H9 (cell line): ENCODE data around the gene CHML. TPM values are rescaled to one million over a fixed set of nuclear protein-coding genes. Genes with fewer than 3 reads are reported as not detected.

Source experiments
- DNase-seq: peaks from one replicate; pipeline ENCODE4 v3.0.0-alpha.2; 2017
- H2AFZ ChIP-seq: one replicate; pipeline ENCODE4 v1.6.1; 2013; ENCODE audit warnings: mild to moderate bottlenecking, low read length, control low read depth, moderate library complexity
- H2AK5ac ChIP-seq: 2 replicates; pipeline ENCODE4 v1.6.1; 2013; ENCODE audit warnings: low read length, control low read depth, mixed read lengths; ENCODE audit not compliant: insufficient read length
- H2BK120ac ChIP-seq: one replicate; pipeline ENCODE4 v1.6.1; 2013; ENCODE audit warnings: low read depth, mild to moderate bottlenecking, low read length, control low read depth, inconsistent platforms; ENCODE audit not compliant: poor library complexity, severe bottlenecking
- H2BK12ac ChIP-seq: 2 replicates; pipeline ENCODE4 v1.6.1; 2013; ENCODE audit warnings: low read length, control low read depth, mixed read lengths, low read depth; ENCODE audit not compliant: insufficient read length
- H2BK15ac ChIP-seq: 2 replicates; pipeline ENCODE4 v1.6.1; 2013; ENCODE audit warnings: low read depth, low read length, control low read depth
- H2BK20ac ChIP-seq: one replicate; pipeline ENCODE4 v1.6.1; 2013; ENCODE audit warnings: low read depth, mild to moderate bottlenecking, low read length, control low read depth, inconsistent platforms; ENCODE audit not compliant: poor library complexity, severe bottlenecking
- H2BK5ac ChIP-seq: 2 replicates; pipeline ENCODE4 v1.6.1; 2013; ENCODE audit warnings: low read length, control low read depth, mixed read lengths; ENCODE audit not compliant: insufficient read length
- H3K14ac ChIP-seq: 2 replicates; pipeline ENCODE4 v1.6.1; 2013; ENCODE audit warnings: low read length, control low read depth; ENCODE audit not compliant: insufficient read depth
- H3K18ac ChIP-seq: 2 replicates; pipeline ENCODE4 v1.6.1; 2013; ENCODE audit warnings: low read depth, mild to moderate bottlenecking, mixed read lengths, low read length, control low read depth; ENCODE audit not compliant: insufficient read length
- H3K23ac ChIP-seq: 2 replicates; pipeline ENCODE4 v1.6.1; 2013; ENCODE audit warnings: low read length, control low read depth, mixed read lengths, low read depth; ENCODE audit not compliant: insufficient read length
- H3K23me2 ChIP-seq: 2 replicates; pipeline ENCODE4 v1.6.1; 2013; ENCODE audit warnings: low read depth, mild to moderate bottlenecking, mixed read lengths, low read length, control low read depth; ENCODE audit not compliant: insufficient read length, poor library complexity, severe bottlenecking
- H3K27ac ChIP-seq: 2 replicates; pipeline ENCODE4 v1.5.1; 2013; ENCODE audit warnings: low read length, control low read depth, mixed read lengths, low read depth; ENCODE audit not compliant: insufficient read length
- H3K27me3 ChIP-seq: 2 replicates; pipeline ENCODE4 v1.6.1; 2013; ENCODE audit warnings: low read length, control low read depth, inconsistent platforms; ENCODE audit not compliant: insufficient read depth
- H3K4ac ChIP-seq: 2 replicates; pipeline ENCODE4 v1.6.1; 2013; ENCODE audit warnings: low read depth, mild to moderate bottlenecking, control low read depth, inconsistent platforms, low read length, moderate library complexity
- H3K4me1 ChIP-seq: 2 replicates; pipeline ENCODE4 v1.6.1; 2013; ENCODE audit warnings: low read length, control low read depth, inconsistent platforms; ENCODE audit not compliant: insufficient read depth
- H3K4me2 ChIP-seq: 2 replicates; pipeline ENCODE4 v1.6.1; 2013; ENCODE audit warnings: low read length, control low read depth, mixed read lengths; ENCODE audit not compliant: insufficient read length, insufficient read depth
- H3K56ac ChIP-seq: 2 replicates; pipeline ENCODE4 v1.6.1; 2013; ENCODE audit warnings: low read depth, mild to moderate bottlenecking, mixed read lengths, low read length, control low read depth; ENCODE audit not compliant: insufficient read length
- H3K79me1 ChIP-seq: 2 replicates; pipeline ENCODE4 v1.6.1; 2013; ENCODE audit warnings: low read depth, mild to moderate bottlenecking, moderate library complexity, low read length, control low read depth, inconsistent platforms; ENCODE audit not compliant: insufficient read depth, poor library complexity, severe bottlenecking
- H3K79me2 ChIP-seq: 2 replicates; pipeline ENCODE4 v1.6.1; 2013; ENCODE audit warnings: low read length, control low read depth, inconsistent platforms; ENCODE audit not compliant: insufficient read depth
- H3K9ac ChIP-seq: 2 replicates; pipeline ENCODE4 v1.6.1; 2013; ENCODE audit warnings: low read length, control low read depth, mixed read lengths; ENCODE audit not compliant: insufficient read length; ENCODE audit errors: extremely low read depth
- H3K9me3 ChIP-seq: one replicate; pipeline ENCODE4 v1.6.1; 2013; ENCODE audit warnings: low read depth, low read length, inconsistent platforms; ENCODE audit not compliant: control insufficient read depth
- H3T11ph ChIP-seq: one replicate; pipeline ENCODE4 v1.6.1; 2013; ENCODE audit warnings: mild to moderate bottlenecking, low read length, control low read depth, inconsistent platforms
- H4K20me1 ChIP-seq: one replicate; pipeline ENCODE4 v1.6.1; 2013; ENCODE audit not compliant: control insufficient read depth, insufficient read length, insufficient read depth
- H4K5ac ChIP-seq: 2 replicates; pipeline ENCODE4 v1.6.1; 2013; ENCODE audit warnings: low read depth, mild to moderate bottlenecking, mixed read lengths, low read length, control low read depth; ENCODE audit not compliant: insufficient read length
- H4K8ac ChIP-seq: replicated peaks from 2 replicates; pipeline ENCODE4 v1.6.1; 2013; ENCODE audit warnings: low read length, control low read depth, mixed read lengths, low read depth; ENCODE audit not compliant: insufficient read length
- H4K91ac ChIP-seq: 2 replicates; pipeline ENCODE4 v1.6.1; 2013; ENCODE audit warnings: low read depth, mild to moderate bottlenecking, moderate library complexity, mixed read lengths, low read length, control low read depth; ENCODE audit not compliant: insufficient read length
- H3K27ac Mint-ChIP-seq, 3 experiments: 2 replicates in 2 of 3; 3 replicates in 1 of 3; pipeline ENCODE4 v1.8.0; 2020 to 2021; ENCODE audit warnings: mixed read lengths in 3 of 3, mild to moderate bottlenecking in 1 of 3, moderate library complexity in 1 of 3
- H3K27me3 Mint-ChIP-seq: 2 replicates; pipeline ENCODE4 v1.8.0; 2021; ENCODE audit warnings: low read depth, mild to moderate bottlenecking, moderate library complexity, mixed read lengths
- H3K36me3 Mint-ChIP-seq, 3 experiments: 2 replicates in 2 of 3; 3 replicates in 1 of 3; pipeline ENCODE4 v1.8.0; 2020 to 2021; ENCODE audit warnings: low read depth in 3 of 3, mixed read lengths in 3 of 3; ENCODE audit not compliant: insufficient read depth in 1 of 3
- H3K4me1 Mint-ChIP-seq, 2 experiments: 2 replicates each; pipeline ENCODE4 v1.8.0; 2020; ENCODE audit warnings: mixed read lengths in 2 of 2
- H3K4me3 Mint-ChIP-seq, 2 experiments: 2 replicates in 1 of 2; 3 replicates in 1 of 2; pipeline ENCODE4 v1.8.0; 2020 to 2021; ENCODE audit warnings: mild to moderate bottlenecking in 2 of 2, mixed read lengths in 2 of 2, moderate library complexity in 1 of 2
- H3K9me3 Mint-ChIP-seq, 2 experiments: 2 replicates in 1 of 2; 3 replicates in 1 of 2; pipeline ENCODE4 v1.8.0; 2020; ENCODE audit warnings: mild to moderate bottlenecking in 2 of 2, mixed read lengths in 2 of 2, moderate library complexity in 1 of 2
- WGBS: extraction: QIAGEN DNeasy Blood & Tissue Kit; methylation state at CpG from one replicate; pipeline ENCODE4 v1.1.7; 2013; ENCODE audit warnings: missing lambda C conversion rate, low lambda C conversion rate, mixed read lengths; ENCODE audit not compliant: insufficient read length; ENCODE audit errors: extremely low coverage; 5-methylcytosine and 5-hydroxymethylcytosine counted together
- total RNA-seq: library from RNA; stranded (reverse); gene quantifications from 2 replicates; pipeline ENCODE4 v1.2.1, GENCODE V29; 2021
- TF ChIP-seq, protein P1 (sequence below): fragments of 200-600 bp; sonication (generic); conservative IDR thresholded peaks from 3 replicates; pipeline ENCODE4 v1.8.0; 2021; ENCODE audit warnings: antibody characterized with exemption, mild to moderate bottlenecking

The CHML gene
- total RNA-seq, 1 experiment from 2014 or later: 45.7 TPM

DNA sequence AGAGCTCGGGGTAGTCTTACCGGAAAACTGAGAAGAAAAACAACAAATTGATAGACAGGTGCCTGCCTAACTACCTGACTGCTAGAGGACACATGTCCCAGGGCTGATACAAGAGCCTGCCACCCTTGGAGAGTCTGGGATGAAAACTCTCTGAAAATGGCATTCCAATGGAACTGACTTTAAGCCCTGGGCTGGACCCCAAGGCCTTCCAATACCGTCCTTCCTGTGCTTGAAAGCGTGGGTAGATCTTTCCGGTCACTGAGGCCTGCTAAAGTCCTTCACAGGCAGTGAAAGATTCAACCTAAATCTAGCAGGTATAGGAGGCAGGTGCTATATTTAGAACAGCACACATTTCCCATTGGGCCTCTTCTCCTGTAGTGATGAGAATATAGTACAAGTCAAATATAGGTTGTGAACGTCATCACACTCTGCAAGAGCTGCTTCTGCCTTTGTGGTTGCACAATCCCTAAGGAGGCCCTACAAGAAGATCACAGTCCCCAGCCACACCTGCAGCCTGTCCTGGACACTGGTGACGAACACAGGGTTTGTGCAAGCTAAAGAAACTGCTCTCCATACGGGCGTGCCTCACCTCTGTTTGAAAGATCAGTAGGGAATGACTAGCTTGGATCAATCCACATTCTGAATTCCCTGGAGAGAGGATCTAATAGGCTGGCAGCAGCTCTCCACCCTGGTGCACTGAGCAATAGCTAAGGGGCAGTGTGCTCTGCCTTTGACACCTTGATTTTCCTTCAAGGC is 876 bp upstream of the CHML start:
- H2BK12ac ChIP-seq: no peak overlapping the region
- no peak overlapping the region for H4K8ac ChIP-seq
- H3K14ac ChIP-seq: no peak overlapping the region
- TF ChIP-seq, protein P1, sequence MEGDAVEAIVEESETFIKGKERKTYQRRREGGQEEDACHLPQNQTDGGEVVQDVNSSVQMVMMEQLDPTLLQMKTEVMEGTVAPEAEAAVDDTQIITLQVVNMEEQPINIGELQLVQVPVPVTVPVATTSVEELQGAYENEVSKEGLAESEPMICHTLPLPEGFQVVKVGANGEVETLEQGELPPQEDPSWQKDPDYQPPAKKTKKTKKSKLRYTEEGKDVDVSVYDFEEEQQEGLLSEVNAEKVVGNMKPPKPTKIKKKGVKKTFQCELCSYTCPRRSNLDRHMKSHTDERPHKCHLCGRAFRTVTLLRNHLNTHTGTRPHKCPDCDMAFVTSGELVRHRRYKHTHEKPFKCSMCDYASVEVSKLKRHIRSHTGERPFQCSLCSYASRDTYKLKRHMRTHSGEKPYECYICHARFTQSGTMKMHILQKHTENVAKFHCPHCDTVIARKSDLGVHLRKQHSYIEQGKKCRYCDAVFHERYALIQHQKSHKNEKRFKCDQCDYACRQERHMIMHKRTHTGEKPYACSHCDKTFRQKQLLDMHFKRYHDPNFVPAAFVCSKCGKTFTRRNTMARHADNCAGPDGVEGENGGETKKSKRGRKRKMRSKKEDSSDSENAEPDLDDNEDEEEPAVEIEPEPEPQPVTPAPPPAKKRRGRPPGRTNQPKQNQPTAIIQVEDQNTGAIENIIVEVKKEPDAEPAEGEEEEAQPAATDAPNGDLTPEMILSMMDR: no peak
- H3T11ph ChIP-seq: no peak overlapping the region
- Mint-ChIP-seq H3K9me3 (peaks cover 13 to 17% of the 10 kb centered on the region in 2 experiments), H3K4me3 (peak overlapping the region; percentile 57 to 74), H3K27me3 (peaks cover 16% of the 10 kb centered on the region), H3K36me3 (peaks cover 6 to 23% (median 16%) of the 10 kb centered on the region in 3 experiments), H3K4me1 (peaks cover 24 to 25% of the 10 kb centered on the region in 2 experiments), H3K27ac (peak overlapping the region in 1 of 3 experiments; percentile 92; a peak in 2 of 7 replicates)
- H3K56ac ChIP-seq: no peak overlapping the region
- H3K9ac ChIP-seq: no peak overlapping the region
- H2BK15ac ChIP-seq: no peak overlapping the region
- no peak overlapping the region for H4K5ac ChIP-seq
- H3K79me1 ChIP-seq: no peaks in the 10 kb centered on the region
- H3K27me3 ChIP-seq: no peaks in the 10 kb centered on the region
- no peaks in the 10 kb centered on the region for H4K20me1 ChIP-seq
- no peak overlapping the region for H2BK5ac ChIP-seq
- no peaks in the 10 kb centered on the region for H3K9me3 ChIP-seq
- peak overlapping the region; percentile 36 for H3K4me2 ChIP-seq
- H3K79me2 ChIP-seq: peaks cover 17% of the 10 kb centered on the region; the same call in 1 of the 2 replicates
- no peak overlapping the region for H3K18ac ChIP-seq
- no peak overlapping the region for H3K27ac ChIP-seq
- no peak overlapping the region for H2BK120ac ChIP-seq
- no peak overlapping the region for H2BK20ac ChIP-seq
- H4K91ac ChIP-seq: no peak overlapping the region
- H2AFZ ChIP-seq: no peak overlapping the region
- peaks cover 3% of the 10 kb centered on the region for H3K23me2 ChIP-seq
- H3K23ac ChIP-seq: no peak overlapping the region
- no peak for DNase-seq
- H2AK5ac ChIP-seq: no peak overlapping the region
- no peak overlapping the region for H3K4ac ChIP-seq
- WGBS: no CpG with 5 or more reads among the region's 9 CpGs
- H3K4me1 ChIP-seq: peaks cover 6% of the 10 kb centered on the region; the same call in 1 of the 2 replicates
